HT1080 (cell line): ENCODE results near the gene ADAMTS3. TPM values are rescaled to one million over a fixed set of nuclear protein-coding genes. Genes with fewer than 3 reads are reported as not detected.

Experiments used
- DNase-seq: peaks from one replicate; pipeline ENCODE4 v3.0.0-alpha.2; 2015; ENCODE audit warnings: low read depth
- total RNA-seq: library from RNA; depleted of rRNA; stranded (reverse); fragments of >200 nt; shearing (Covaris generic); gene quantifications from 2 replicates; pipeline ENCODE4 v1.2.3, GENCODE V29; 2014

The ADAMTS3 gene
- total RNA-seq, 1 experiment from 2014 or later = 4.1 TPM

GRCh38 chr4:72418458-72418857 is 150.6 kb downstream of the ADAMTS3 start:
- peak; percentile 87 for DNase-seq

GRCh38 chr4:72410158-72410557 is 158.9 kb downstream of the ADAMTS3 start:
- no peak for DNase-seq

GRCh38 chr4:72408568-72408967 is 160.5 kb downstream of the ADAMTS3 start:
- DNase-seq = no peak

GRCh38 chr4:72405417-72405816 is 163.6 kb downstream of the ADAMTS3 start:
- no peak for DNase-seq

- DNase-seq = no peak
Observed at GRCh38 chr4:72397314-72397713, 171.7 kb downstream of the ADAMTS3 start.

- DNase-seq = peak; percentile 50
Observed at GRCh38 chr4:72394012-72394663, 174.9 kb downstream of the ADAMTS3 start.

- no peak for DNase-seq
Observed at GRCh38 chr4:72391281-72391680, 177.7 kb downstream of the ADAMTS3 start.

GRCh38 chr4:72390409-72390808 is 178.6 kb downstream of the ADAMTS3 start:
- peak; percentile 60 for DNase-seq

GRCh38 chr4:72388521-72388920 is 180.5 kb downstream of the ADAMTS3 start:
- no peak for DNase-seq

GRCh38 chr4:72387959-72388358 is 181.1 kb downstream of the ADAMTS3 start:
- no peak for DNase-seq

GRCh38 chr4:72383439-72383838 is 185.6 kb downstream of the ADAMTS3 start:
- no peak for DNase-seq

GRCh38 chr4:72378901-72379300 is 190.1 kb downstream of the ADAMTS3 start:
- DNase-seq = no peak

GRCh38 chr4:72377491-72378194 is 191.4 kb downstream of the ADAMTS3 start:
- no peak for DNase-seq

- DNase-seq = no peak
Observed at GRCh38 chr4:72376901-72377300, 192.1 kb downstream of the ADAMTS3 start.

- DNase-seq = peak; percentile 74
Observed at GRCh38 chr4:72375073-72375736, 193.8 kb downstream of the ADAMTS3 start.

GRCh38 chr4:72374159-72374558 is 194.9 kb downstream of the ADAMTS3 start:
- DNase-seq = no peak

GRCh38 chr4:72366601-72367000 is 202.4 kb downstream of the ADAMTS3 start:
- DNase-seq = no peak

- no peak for DNase-seq
Observed at GRCh38 chr4:72365981-72366380, 203.0 kb downstream of the ADAMTS3 start.

GRCh38 chr4:72365016-72365415 is 204.0 kb downstream of the ADAMTS3 start:
- DNase-seq = no peak

- DNase-seq = no peak
Observed at GRCh38 chr4:72360075-72360474, 208.9 kb downstream of the ADAMTS3 start.

GRCh38 chr4:72358483-72358882 is 210.5 kb downstream of the ADAMTS3 start:
- no peak for DNase-seq

GRCh38 chr4:72357908-72358307 is 211.1 kb downstream of the ADAMTS3 start:
- DNase-seq = no peak

GRCh38 chr4:72352711-72353110 is 216.3 kb downstream of the ADAMTS3 start:
- no peak for DNase-seq
